H1 (cell line): ENCODE results near the gene SPPL3. TPM values are rescaled to one million over a fixed set of nuclear protein-coding genes. Genes with fewer than 3 reads are reported as not detected.

Experiments used
- CTCF ChIA-PET: fragments of 300-600 bp; sonication (Branson Sonifier 250); formaldehyde crosslinking; loops from one replicate; lab custom pipeline; 2021; ENCODE audit not compliant: partially characterized antibody; lab: Charles Lee
- POLR2A ChIA-PET: fragments of 300-600 bp; sonication (Branson Sonifier 250); formaldehyde crosslinking; loops from one replicate; lab custom pipeline; 2021; ENCODE audit warnings: inconsistent platforms; ENCODE audit not compliant: partially characterized antibody; lab: Charles Lee
- DNase-seq, 2 experiments: peaks; one replicate each; pipeline versions ENCODE4 v3.0.0 to v3.0.0-alpha.2; 2010 to 2022; ENCODE audit warnings: low spot score in 2 of 2, low read depth in 1 of 2, mixed read lengths in 1 of 2
- FAIRE-seq: peaks from 2 replicates; lab custom pipeline; 2011; peaks lifted over from hg19 to GRCh38; lab: Jason Lieb, UNC
- H2AFZ ChIP-seq: 2 replicates; pipeline ENCODE4 v1.8.1; 2012; ENCODE audit warnings: low read length, inconsistent platforms
- H2AK5ac ChIP-seq: 2 replicates; pipeline ENCODE4 v1.6.1; 2013; ENCODE audit warnings: low read depth, low read length
- H2BK120ac ChIP-seq: replicated peaks from 2 replicates; pipeline ENCODE3; 2013; ENCODE audit warnings: low read depth, low read length, inconsistent platforms
- H2BK12ac ChIP-seq: 2 replicates; pipeline ENCODE4 v1.6.1; 2013; ENCODE audit warnings: low read depth, low read length
- H2BK15ac ChIP-seq: 2 replicates; pipeline ENCODE4 v1.6.1; 2013; ENCODE audit warnings: low read length
- H2BK20ac ChIP-seq: 2 replicates; pipeline ENCODE4 v1.6.1; 2013; ENCODE audit warnings: low read length
- H2BK5ac ChIP-seq: 2 replicates; pipeline ENCODE4 v1.6.1; 2013; ENCODE audit warnings: low read depth, low read length
- H3K14ac ChIP-seq: 2 replicates; pipeline ENCODE4 v1.6.1; 2013; ENCODE audit warnings: inconsistent platforms; ENCODE audit not compliant: insufficient read length
- H3K18ac ChIP-seq: 2 replicates; pipeline ENCODE4 v1.6.1; 2013; ENCODE audit warnings: low read length; ENCODE audit errors: extremely low read depth
- H3K23ac ChIP-seq: 2 replicates; pipeline ENCODE4 v1.6.1; 2013; ENCODE audit warnings: inconsistent platforms; ENCODE audit not compliant: insufficient read length
- H3K23me2 ChIP-seq: 2 replicates; pipeline ENCODE4 v1.6.1; 2013; ENCODE audit warnings: low read depth, low read length
- H3K27ac ChIP-seq: 2 replicates; pipeline ENCODE4 v1.6.1; 2011; ENCODE audit warnings: low read depth, low read length, inconsistent platforms
- H3K27me3 ChIP-seq, 4 experiments: replicated peaks in 1 of 4; 1 replicate in 1 of 4; 2 replicates in 3 of 4; pipeline versions ENCODE4 v1.6.1 to v1.8.1; 2011 to 2013; ENCODE audit warnings: low read length in 3 of 4, mild to moderate bottlenecking in 3 of 4, inconsistent platforms in 2 of 4, mixed read lengths in 2 of 4, moderate library complexity in 1 of 4; ENCODE audit not compliant: control insufficient read depth in 3 of 4, insufficient read depth in 3 of 4; ENCODE audit errors: extremely low read depth in 1 of 4
- H3K36me3 ChIP-seq, 4 experiments: 2 replicates each; pipeline versions ENCODE4 v1.6.1 to v1.8.1; 2011 to 2013; ENCODE audit warnings: mild to moderate bottlenecking in 4 of 4, low read length in 3 of 4, moderate library complexity in 2 of 4, control low read depth in 1 of 4, inconsistent platforms in 1 of 4; ENCODE audit not compliant: insufficient read depth in 4 of 4, control insufficient read depth in 2 of 4
- H3K4ac ChIP-seq: replicated peaks from 2 replicates; pipeline ENCODE3; 2013; ENCODE audit warnings: low read length, low read depth, mixed read lengths, inconsistent platforms; ENCODE audit not compliant: insufficient read length
- H3K4me1 ChIP-seq, 4 experiments: replicated peaks in 1 of 4; 1 replicate in 1 of 4; 2 replicates in 3 of 4; pipeline versions ENCODE4 v1.6.1 to v1.8.1; 2011 to 2013; ENCODE audit warnings: low read length in 3 of 4, inconsistent platforms in 2 of 4, mixed read lengths in 1 of 4; ENCODE audit not compliant: insufficient read depth in 4 of 4, control insufficient read depth in 3 of 4
- H3K4me2 ChIP-seq, 2 experiments: 2 replicates each; pipeline versions ENCODE4 v1.6.1 to v1.8.1; 2011 to 2013; ENCODE audit warnings: low read depth in 2 of 2, low read length in 2 of 2, control low read depth in 1 of 2, inconsistent platforms in 1 of 2, mild to moderate bottlenecking in 1 of 2; ENCODE audit not compliant: insufficient read depth in 1 of 2
- H3K4me3 ChIP-seq, 4 experiments: fragments of 200-600, 300-600 bp in 1 of 4; sonication (generic), shearing (Covaris generic), sonication (Bioruptor Twin) in 1 of 4; 2 replicates each; pipeline versions ENCODE4 v1.5.1 to v1.8.1; 2011 to 2016; ENCODE audit warnings: low read length in 4 of 4, low read depth in 3 of 4, control low read depth in 2 of 4, inconsistent platforms in 2 of 4, mild to moderate bottlenecking in 2 of 4, mixed read lengths in 1 of 4, moderate library complexity in 1 of 4; ENCODE audit not compliant: insufficient read depth in 2 of 4; ENCODE audit errors: extremely low read depth in 1 of 4
- H3K56ac ChIP-seq: replicated peaks from 2 replicates; pipeline ENCODE3; 2013; ENCODE audit warnings: low read depth, mild to moderate bottlenecking, mixed read lengths, low read length, inconsistent platforms; ENCODE audit not compliant: insufficient read length
- H3K79me1 ChIP-seq: 2 replicates; pipeline ENCODE4 v1.6.1; 2013; ENCODE audit warnings: low read depth, low read length, control low read depth
- H3K79me2 ChIP-seq, 2 experiments: 2 replicates each; pipeline versions ENCODE4 v1.6.1 to v1.8.1; 2012 to 2013; ENCODE audit warnings: low read length in 2 of 2, mild to moderate bottlenecking in 2 of 2, inconsistent platforms in 1 of 2; ENCODE audit not compliant: insufficient read depth in 2 of 2, control insufficient read depth in 1 of 2
- H3K9ac ChIP-seq, 4 experiments: replicated peaks in 1 of 4; 1 replicate in 1 of 4; 2 replicates in 3 of 4; pipeline versions ENCODE4 v1.6.1 to v1.8.1; 2011 to 2013; ENCODE audit warnings: low read depth in 3 of 4, low read length in 3 of 4, control low read depth in 2 of 4, mild to moderate bottlenecking in 2 of 4, moderate library complexity in 2 of 4, inconsistent platforms in 1 of 4; ENCODE audit errors: extremely low read depth in 1 of 4
- H3K9me3 ChIP-seq, 2 experiments: 2 replicates each; pipeline versions ENCODE4 v1.6.1 to v1.8.1; 2012 to 2013; ENCODE audit warnings: mild to moderate bottlenecking in 2 of 2, moderate library complexity in 2 of 2, control low read depth in 1 of 2, inconsistent platforms in 1 of 2, low read depth in 1 of 2, low read length in 1 of 2, mixed read lengths in 1 of 2; ENCODE audit not compliant: insufficient read depth in 2 of 2
- H4K20me1 ChIP-seq, 2 experiments: replicated peaks in 1 of 2; 2 replicates each; pipeline versions ENCODE3 to v1.8.1; 2011 to 2013; ENCODE audit warnings: inconsistent platforms in 2 of 2, low read length in 2 of 2, mild to moderate bottlenecking in 1 of 2; ENCODE audit not compliant: insufficient read depth in 2 of 2, control insufficient read depth in 1 of 2
- H4K5ac ChIP-seq: 2 replicates; pipeline ENCODE4 v1.6.1; 2013; ENCODE audit warnings: low read length, low read depth, mixed read lengths, inconsistent platforms; ENCODE audit not compliant: insufficient read length
- H4K8ac ChIP-seq: 2 replicates; pipeline ENCODE4 v1.8.0; 2013; ENCODE audit warnings: mild to moderate bottlenecking, moderate library complexity, low read length, inconsistent platforms; ENCODE audit not compliant: insufficient read depth; ENCODE audit errors: extremely low read depth
- H4K91ac ChIP-seq: replicated peaks from 2 replicates; pipeline ENCODE3; 2013; ENCODE audit warnings: low read length, mixed read lengths, inconsistent platforms; ENCODE audit not compliant: insufficient read length
- KDM5A ChIP-seq: fragments of 200-600 bp; IDR thresholded peaks from 2 replicates; pipeline ENCODE4 v1.7.1; 2012; ENCODE audit warnings: mild to moderate bottlenecking, low read length, inconsistent platforms, mixed read lengths
- WGBS, 2 experiments: shearing (Covaris generic) in 1 of 2; methylation state at CpG; one replicate each; pipeline versions ENCODE4 v1.1.6 to v1.1.7; 2013 to 2015; ENCODE audit warnings: low lambda C conversion rate in 2 of 2, mixed read lengths in 2 of 2, inconsistent platforms in 1 of 2, low coverage in 1 of 2, missing lambda C conversion rate in 1 of 2; ENCODE audit not compliant: insufficient replicate concordance in 2 of 2, insufficient coverage in 1 of 2, insufficient read length in 1 of 2; ENCODE audit errors: extremely low coverage in 1 of 2, missing lambda C conversion rate in 1 of 2; 5-methylcytosine and 5-hydroxymethylcytosine counted together
- polyA plus RNA-seq, 7 experiments: library from polyadenylated mRNA; depleted of rRNA in 3 of 7; stranded (reverse) in 5 of 7; unstranded in 2 of 7; fragments of >200 nt in 5 of 7; fragments of 200-250 nt in 2 of 7; gene quantifications; 1 replicate in 5 of 7; 2 replicates in 1 of 7; 4 replicates in 1 of 7; pipeline versions ENCODE4 v1.2.1 to v1.2.3, GENCODE V29; 2011 to 2013; ENCODE audit warnings: missing spikeins in 2 of 7, mixed read lengths in 2 of 7
- total RNA-seq: library from RNA; stranded (reverse); fragmentation: NEBNext Ultra II Directional; extraction: Animal tissue kit (Norgen Biotek cat#: 25700); gene quantifications from 2 replicates; pipeline ENCODE4 v1.2.1, GENCODE V29; 2021

The SPPL3 gene
- total and polyA plus RNA-seq, 2 of the 8 experiments (the other 6 are each of a cell fraction or from before 2014, with no cell fraction given) = 27.3 to 48.4 TPM

DNA sequence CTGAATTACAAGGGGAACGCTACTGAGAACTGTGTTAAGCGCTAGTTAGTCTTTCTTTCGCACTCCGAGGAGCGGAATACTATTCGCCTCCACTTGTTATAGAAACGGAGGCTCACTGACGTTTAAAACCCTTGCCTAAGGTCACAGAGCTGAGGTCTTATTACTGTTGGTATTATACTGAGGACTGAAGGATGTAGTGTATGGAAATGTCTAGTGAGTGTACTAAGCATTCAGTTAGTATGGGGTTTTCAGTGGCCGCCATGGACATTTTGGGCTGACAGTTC is 177.7 kb downstream of the SPPL3 start:
- peaks cover 0 to 5% (median 4%) of the 10 kb centered on the region in 4 experiments; a peak in 4 of 7 replicates for H3K4me1 ChIP-seq
- DNase-seq = no peak
- FAIRE-seq = no peak
- no peak overlapping the region for H3K4ac ChIP-seq
- H3K23ac ChIP-seq = no peak overlapping the region
- no peaks in the 10 kb centered on the region for H3K9me3 ChIP-seq
- H2BK120ac ChIP-seq = no peak overlapping the region
- H2BK15ac ChIP-seq = no peak overlapping the region
- no peak overlapping the region for H4K5ac ChIP-seq
- TF ChIP-seq KDM5A = no peak
- ChIA-PET POLR2A (interaction anchor here (0.7 kb wide), 1 partner anchor 9 kb away, joined by 3 read pairs; no protein-coding TSS in a partner anchor), CTCF (no interaction called here)
- 93% methylated on average over 9 of the region's 9 CpGs; no CpG with 5 or more reads in 1 of the 2 experiments for WGBS, 2 experiments
- peak overlapping the region; percentile 77 to 81; a peak in 2 of 4 replicates for H3K4me2 ChIP-seq
- no peak overlapping the region for H2BK12ac ChIP-seq
- no peak overlapping the region for H4K91ac ChIP-seq
- H3K18ac ChIP-seq = no peak overlapping the region
- H2BK5ac ChIP-seq = no peak overlapping the region
- no peak overlapping the region for H4K8ac ChIP-seq
- no peak overlapping the region for H2AK5ac ChIP-seq
- H3K4me3 ChIP-seq = peak overlapping the region; percentile 48 to 70 (median 62); a peak in 3 of 8 replicates
- H3K27me3 ChIP-seq = peaks cover 0 to 4% (median 1%) of the 10 kb centered on the region in 4 experiments; a peak in 3 of 7 replicates
- peaks cover 0 to 4% of the 10 kb centered on the region in 2 experiments for H4K20me1 ChIP-seq
- no peaks in the 10 kb centered on the region for H3K79me2 ChIP-seq
- H3K9ac ChIP-seq = no peak overlapping the region
- no peak overlapping the region for H3K56ac ChIP-seq
- peak overlapping the region; percentile 60; the same call in 1 of the 2 replicates for H2AFZ ChIP-seq
- no peak overlapping the region for H3K27ac ChIP-seq
- no peak overlapping the region for H2BK20ac ChIP-seq
- H3K36me3 ChIP-seq = peaks cover 9 to 20% (median 15%) of the 10 kb centered on the region in 4 experiments
- no peaks in the 10 kb centered on the region for H3K79me1 ChIP-seq
- H3K23me2 ChIP-seq = peaks cover 4% of the 10 kb centered on the region; the same call in 1 of the 2 replicates
- no peak overlapping the region for H3K14ac ChIP-seq
